Ishikawa (cell line): ENCODE data around the gene ELMO1.

Experiments used
- CEBPB ChIP-seq: IDR thresholded peaks from 2 replicates; pipeline ENCODE4 v1.6.1; 2012
- CREB1 ChIP-seq: IDR thresholded peaks from 2 replicates; pipeline ENCODE4 v1.6.1; 2012; ENCODE audit warnings: low read depth
- EGR1 ChIP-seq: IDR thresholded peaks from 2 replicates; pipeline ENCODE4 v1.6.1; 2012
- EP300 ChIP-seq: IDR thresholded peaks from 2 replicates; pipeline ENCODE4 v1.6.1; 2012; ENCODE audit warnings: borderline replicate concordance
- FOXM1 ChIP-seq: IDR thresholded peaks from 2 replicates; pipeline ENCODE4 v1.6.1; 2012; ENCODE audit warnings: low read depth, borderline replicate concordance
- MAX ChIP-seq: IDR thresholded peaks from 2 replicates; pipeline ENCODE4 v1.6.1; 2012
- NFIC ChIP-seq: IDR thresholded peaks from 2 replicates; pipeline ENCODE4 v1.6.1; 2012
- RAD21 ChIP-seq: IDR thresholded peaks from 2 replicates; pipeline ENCODE4 v1.6.1; 2012; ENCODE audit warnings: low read depth
- REST ChIP-seq: IDR thresholded peaks from 2 replicates; pipeline ENCODE4 v1.6.1; 2012; ENCODE audit warnings: low read depth, mild to moderate bottlenecking
- TAF1 ChIP-seq: IDR thresholded peaks from 2 replicates; pipeline ENCODE4 v1.6.1; 2012; ENCODE audit warnings: low read depth, mild to moderate bottlenecking
- TCF12 ChIP-seq: IDR thresholded peaks from 2 replicates; pipeline ENCODE4 v1.6.1; 2012; ENCODE audit warnings: low read depth
- TEAD4 ChIP-seq: IDR thresholded peaks from 2 replicates; pipeline ENCODE4 v1.6.1; 2012
- USF1 ChIP-seq: IDR thresholded peaks from 2 replicates; pipeline ENCODE4 v1.6.1; 2012
- YY1 ChIP-seq: IDR thresholded peaks from 2 replicates; pipeline ENCODE4 v1.6.1; 2012; ENCODE audit warnings: low read depth
- ZBTB7A ChIP-seq: IDR thresholded peaks from 2 replicates; pipeline ENCODE4 v1.6.1; 2012; ENCODE audit warnings: low read depth

The ELMO1 gene

GRCh38 chr7:36904101-36904500 is 544.6 kb downstream of the ELMO1 start:
- TF ChIP-seq EGR1 (no peak), CEBPB (no peak), YY1 (no peak), MAX (no peak), TEAD4 (no peak)

- no peak for TF ChIP-seq MAX
- no peak for TF ChIP-seq TCF12
These were observed 547.5 kb downstream of the ELMO1 start for GRCh38 chr7:36900988-36901710.

- TF ChIP-seq REST (no peak), EGR1 (no peak), YY1 (no peak), EP300 (no peak), FOXM1 (no peak), TAF1 (no peak), RAD21 (no peak), MAX (no peak), CEBPB (no peak), TEAD4 (no peak), USF1 (no peak), ZBTB7A (no peak), CREB1 (no peak), TCF12 (no peak), NFIC (no peak)
These were observed 550.5 kb downstream of the ELMO1 start for GRCh38 chr7:36898186-36898585.

GRCh38 chr7:36896956-36897590 is 551.6 kb downstream of the ELMO1 start:
- TF ChIP-seq USF1 (peak; percentile 74), EP300 (no peak)

- TF ChIP-seq NFIC (no peak), YY1 (no peak), ZBTB7A (no peak), TCF12 (no peak), CREB1 (no peak)
These were observed 552.2 kb downstream of the ELMO1 start for GRCh38 chr7:36896418-36896817.

GRCh38 chr7:36895192-36895591 is 553.5 kb downstream of the ELMO1 start:
- TF ChIP-seq TEAD4 (no peak), TCF12 (no peak), ZBTB7A (no peak), TAF1 (no peak), RAD21 (no peak), MAX (no peak), CEBPB (no peak), EP300 (no peak), USF1 (no peak), EGR1 (no peak), FOXM1 (no peak), REST (no peak), YY1 (no peak), CREB1 (no peak), NFIC (no peak)
